Endothelial cell of umbilical vein (primary cell): ENCODE measurements around the gene PCGF5.
A peak's percentile ranks its signal among the peaks of the same experiment; 100 is the strongest.

Source experiments
- EZH2 ChIP-seq: IDR thresholded peaks from 2 replicates; pipeline ENCODE4 v1.6.1; 2012; ENCODE audit warnings: borderline replicate concordance, low read depth, mild to moderate bottlenecking, moderate library complexity, low read length, inconsistent platforms; ENCODE audit not compliant: severe bottlenecking
- MYC ChIP-seq: IDR thresholded peaks from one replicate; pipeline ENCODE4 v1.6.1; 2011; ENCODE audit warnings: mild to moderate bottlenecking, low read depth, low read length
- POLR2A ChIP-seq: IDR thresholded peaks from 2 replicates; pipeline ENCODE4 v1.6.1; 2012; ENCODE audit warnings: low read depth, mild to moderate bottlenecking, control low read depth, low read length
- POLR2AphosphoS5 ChIP-seq: IDR thresholded peaks from 2 replicates; pipeline ENCODE4 v1.6.1; 2012; ENCODE audit warnings: low read depth, mild to moderate bottlenecking, control low read depth, low read length, moderate library complexity; ENCODE audit not compliant: insufficient read depth
- TF ChIP-seq, protein P1 (sequence below), 2 donors: IDR thresholded peaks; 1 replicate in 1 of 2; 2 replicates in 1 of 2; pipeline ENCODE4 v1.5.1; 2011; ENCODE audit warnings: low read length in 2 of 2, mild to moderate bottlenecking in 2 of 2, moderate library complexity in 2 of 2, control low read depth in 1 of 2, inconsistent platforms in 1 of 2, low read depth in 1 of 2; ENCODE audit not compliant: insufficient read depth in 1 of 2; ENCODE audit errors: extremely low read depth in 1 of 2
- TF ChIP-seq, protein P2 (sequence below): IDR thresholded peaks from 2 replicates; pipeline ENCODE4 v1.6.1; 2011; ENCODE audit not compliant: insufficient read depth, insufficient read length

DNA sequence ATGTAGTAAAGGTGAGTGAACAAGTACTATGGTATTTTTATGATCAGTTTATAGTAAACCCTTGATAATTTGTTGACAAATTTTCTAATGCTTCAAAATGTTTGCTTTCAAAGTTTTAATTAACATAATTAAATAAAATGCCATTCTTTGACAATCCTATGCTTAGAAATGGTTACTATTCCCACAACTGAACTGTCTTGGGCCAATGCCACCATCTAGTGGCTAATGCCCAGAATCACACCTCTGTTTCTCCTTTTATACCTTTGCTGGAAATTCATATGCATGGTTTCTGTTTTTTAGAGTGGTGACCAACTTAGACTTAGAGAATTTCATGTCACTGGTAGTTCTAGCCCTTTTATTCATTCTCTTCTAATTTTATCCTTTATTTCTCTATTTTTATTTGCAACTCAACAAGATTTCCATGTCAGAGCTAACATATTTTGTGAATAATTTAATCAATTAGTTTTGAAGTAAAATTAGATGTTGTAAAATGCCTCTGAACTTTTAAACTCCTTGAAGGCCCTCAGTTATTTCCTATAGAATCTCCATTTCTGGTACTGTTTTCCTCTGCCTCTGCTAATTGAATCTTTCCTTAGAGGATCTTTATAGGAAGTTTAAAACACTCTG is 31.1 kb downstream of the PCGF5 start:
- TF ChIP-seq, protein P1, sequence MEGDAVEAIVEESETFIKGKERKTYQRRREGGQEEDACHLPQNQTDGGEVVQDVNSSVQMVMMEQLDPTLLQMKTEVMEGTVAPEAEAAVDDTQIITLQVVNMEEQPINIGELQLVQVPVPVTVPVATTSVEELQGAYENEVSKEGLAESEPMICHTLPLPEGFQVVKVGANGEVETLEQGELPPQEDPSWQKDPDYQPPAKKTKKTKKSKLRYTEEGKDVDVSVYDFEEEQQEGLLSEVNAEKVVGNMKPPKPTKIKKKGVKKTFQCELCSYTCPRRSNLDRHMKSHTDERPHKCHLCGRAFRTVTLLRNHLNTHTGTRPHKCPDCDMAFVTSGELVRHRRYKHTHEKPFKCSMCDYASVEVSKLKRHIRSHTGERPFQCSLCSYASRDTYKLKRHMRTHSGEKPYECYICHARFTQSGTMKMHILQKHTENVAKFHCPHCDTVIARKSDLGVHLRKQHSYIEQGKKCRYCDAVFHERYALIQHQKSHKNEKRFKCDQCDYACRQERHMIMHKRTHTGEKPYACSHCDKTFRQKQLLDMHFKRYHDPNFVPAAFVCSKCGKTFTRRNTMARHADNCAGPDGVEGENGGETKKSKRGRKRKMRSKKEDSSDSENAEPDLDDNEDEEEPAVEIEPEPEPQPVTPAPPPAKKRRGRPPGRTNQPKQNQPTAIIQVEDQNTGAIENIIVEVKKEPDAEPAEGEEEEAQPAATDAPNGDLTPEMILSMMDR (IDR thresholded peaks at IDR 0.05; ENCODE audit: extremely low read depth in 1 of 2, insufficient read depth in 1 of 2, low read depth in 1 of 2, low read length in 2 of 2): peak; percentile 61 to 70
- no peak for TF ChIP-seq EZH2
- no peak for TF ChIP-seq POLR2AphosphoS5
- no peak for TF ChIP-seq MYC
- TF ChIP-seq POLR2A: no peak
- TF ChIP-seq, protein P2, sequence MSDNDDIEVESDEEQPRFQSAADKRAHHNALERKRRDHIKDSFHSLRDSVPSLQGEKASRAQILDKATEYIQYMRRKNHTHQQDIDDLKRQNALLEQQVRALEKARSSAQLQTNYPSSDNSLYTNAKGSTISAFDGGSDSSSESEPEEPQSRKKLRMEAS: no peak
